H1 (cell line): ENCODE measurements around the gene TSPAN9. TPM values are rescaled to one million over a fixed set of nuclear protein-coding genes. Genes with fewer than 3 reads are reported as not detected.

ENCODE experiments used
- CBX5 ChIP-seq: fragments of 300-800, 300-1000 bp; sonication (generic); IDR thresholded peaks from 2 replicates; pipeline ENCODE4 v1.7.1; 2016; ENCODE audit warnings: antibody characterized with exemption, low read length, low read depth
- POLR2AphosphoS5 ChIP-seq: IDR thresholded peaks from 2 replicates; pipeline ENCODE4 v1.6.1; 2011; ENCODE audit warnings: low read depth, low read length
- SP2 ChIP-seq: IDR thresholded peaks from 2 replicates; pipeline ENCODE4 v1.6.1; 2012; ENCODE audit warnings: mild to moderate bottlenecking, low read length, inconsistent platforms
- TCF12 ChIP-seq: IDR thresholded peaks from 2 replicates; pipeline ENCODE4 v1.6.1; 2011; ENCODE audit warnings: low read depth, mild to moderate bottlenecking, low read length
- TEAD4 ChIP-seq: IDR thresholded peaks from 2 replicates; pipeline ENCODE4 v1.6.1; 2012; ENCODE audit warnings: low read depth, low read length, inconsistent platforms, mixed read lengths
- polyA plus RNA-seq, 7 experiments: library from polyadenylated mRNA; depleted of rRNA in 3 of 7; stranded (reverse) in 5 of 7; unstranded in 2 of 7; fragments of >200 nt in 5 of 7; fragments of 200-250 nt in 2 of 7; gene quantifications; 1 replicate in 5 of 7; 2 replicates in 1 of 7; 4 replicates in 1 of 7; pipeline versions ENCODE4 v1.2.1 to v1.2.3, GENCODE V29; 2011 to 2013; ENCODE audit warnings: missing spikeins in 2 of 7, mixed read lengths in 2 of 7
- total RNA-seq: library from RNA; stranded (reverse); fragmentation: NEBNext Ultra II Directional; extraction: Animal tissue kit (Norgen Biotek cat#: 25700); gene quantifications from 2 replicates; pipeline ENCODE4 v1.2.1, GENCODE V29; 2021

TSPAN9 gene
- total and polyA plus RNA-seq, 2 of the 8 experiments (the other 6 are each of a cell fraction or from before 2014, with no cell fraction given) = 11.5 to 29.1 TPM

DNA sequence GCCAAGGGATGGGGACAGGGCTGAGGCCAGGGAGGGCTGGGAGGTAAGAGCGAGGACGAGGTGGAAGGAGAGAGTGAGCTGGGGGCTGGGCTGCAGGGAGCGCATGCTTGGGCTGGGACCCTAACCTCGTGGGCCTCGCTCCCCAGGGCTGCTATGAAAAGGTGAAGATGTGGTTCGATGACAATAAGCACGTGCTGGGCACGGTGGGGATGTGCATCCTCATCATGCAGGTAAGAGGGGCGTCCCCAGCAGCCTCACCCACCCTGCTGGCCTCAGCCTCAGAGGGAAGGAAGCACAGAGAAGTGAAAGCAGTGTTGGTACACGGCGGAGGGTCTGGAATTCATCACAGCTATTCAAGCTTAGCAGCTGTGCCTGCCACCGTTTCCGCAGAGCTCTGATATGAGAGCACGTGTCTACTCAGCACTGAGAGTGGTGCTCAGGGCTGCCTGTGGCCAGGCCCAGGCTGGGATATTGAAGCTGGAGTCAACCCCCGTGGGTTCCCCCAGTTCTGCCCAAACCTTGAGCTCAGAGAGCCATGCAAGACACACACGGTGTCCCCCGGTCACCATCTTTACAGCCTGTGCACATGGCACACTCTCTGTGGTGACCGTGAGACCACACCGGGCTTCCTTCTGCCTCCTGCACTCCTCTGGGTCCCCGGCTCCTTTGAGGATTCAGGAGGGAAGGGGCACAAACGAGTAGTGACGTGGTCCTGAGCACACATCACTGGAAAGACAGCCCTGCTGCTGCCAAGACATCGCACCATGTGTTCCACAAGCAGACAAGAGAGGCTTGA lies 204.6 kb downstream of the TSPAN9 start (continued):
- TF ChIP-seq SP2 = no peak
- TF ChIP-seq TCF12 = no peak
- TF ChIP-seq TEAD4 = no peak
- TF ChIP-seq POLR2AphosphoS5 = no peak
- no peak for TF ChIP-seq CBX5
